GM18505 (cell line): Measurements from ENCODE around the gene IL13RA1.
"Not testable (repeated sequence)": the region's sequence is repeated elsewhere in the genome, so short reads cannot be mapped to it uniquely, and the experiment has no call there.

Experiments used
- ATAC-seq: cut with Tn5 transposase; IDR thresholded peaks from one replicate; pipeline ENCODE4 v1.9.1; 2021; ENCODE audit not compliant: unreplicated experiment
- POLR2A ChIP-seq: IDR thresholded peaks from 4 replicates; pipeline ENCODE4 v1.6.1; 2011; ENCODE audit warnings: borderline replicate concordance; ENCODE audit not compliant: insufficient read depth, insufficient read length; ENCODE audit errors: extremely low read depth

IL13RA1 gene

DNA sequence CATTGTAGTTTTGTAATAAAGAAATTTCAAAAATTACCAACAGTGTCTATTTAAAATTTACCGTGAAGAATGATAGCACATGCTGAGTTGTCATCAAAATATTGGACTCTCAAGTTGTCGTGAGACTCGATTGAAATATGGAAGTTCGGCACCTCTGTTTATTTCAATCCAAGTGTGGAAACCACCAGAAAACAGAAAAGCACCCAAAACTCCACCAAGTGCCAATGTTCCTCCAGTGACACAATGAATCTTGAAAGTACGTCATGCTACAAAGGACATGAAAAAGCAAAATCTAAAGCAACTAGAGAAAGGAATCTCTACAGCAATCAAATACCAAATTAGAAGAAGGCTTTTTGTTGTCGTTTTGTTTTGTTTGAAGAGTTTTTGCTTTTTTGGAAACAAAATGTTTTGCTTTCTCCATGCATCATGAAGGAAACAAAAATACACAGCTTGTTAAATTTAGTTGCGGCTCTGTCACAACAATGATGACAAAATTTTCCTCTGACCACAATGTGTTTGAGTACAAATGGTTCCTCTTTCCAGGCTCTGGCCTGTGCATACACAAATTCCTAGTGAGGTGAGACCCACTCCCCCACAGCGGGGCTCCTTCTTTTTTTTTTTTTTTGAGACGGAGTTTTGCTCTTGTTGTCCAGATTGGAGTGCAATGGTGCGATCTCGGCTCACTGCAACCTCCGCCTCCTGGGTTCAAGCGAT lies 9.6 kb upstream of the IL13RA1 start:
- ATAC-seq: no peak
- no peak for TF ChIP-seq POLR2A

DNA sequence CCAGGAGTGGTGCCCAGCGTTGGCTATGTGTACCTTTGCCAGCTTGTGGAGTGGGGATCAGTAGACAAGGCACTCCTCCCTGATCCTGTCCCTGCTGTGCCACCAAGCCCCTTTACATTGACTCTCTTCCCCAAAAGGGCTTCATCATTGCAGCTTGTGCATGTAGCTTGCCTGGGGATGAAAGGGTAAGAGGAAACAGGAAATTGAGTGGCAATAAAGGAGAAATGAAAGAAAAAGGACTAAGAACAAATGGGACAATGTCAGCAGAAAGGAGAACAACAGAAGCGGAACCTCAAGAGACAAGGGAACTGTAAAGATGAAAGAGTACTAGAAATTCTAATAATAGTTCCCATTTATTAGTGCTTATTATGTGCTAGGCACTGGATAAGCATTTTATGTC lies 8.7 kb upstream of the IL13RA1 start:
- ATAC-seq: no peak
- no peak for TF ChIP-seq POLR2A

- ATAC-seq: no peak
- no peak for TF ChIP-seq POLR2A
Observed at GRCh38 chrX:118720058-118720707, 7.2 kb upstream of the IL13RA1 start.

GRCh38 chrX:118723376-118723775 lies 4.0 kb upstream of the IL13RA1 start:
- TF ChIP-seq POLR2A: no peak
- no peak for ATAC-seq

GRCh38 chrX:118724365-118724764 lies 3.0 kb upstream of the IL13RA1 start:
- TF ChIP-seq POLR2A: no peak
- ATAC-seq: no peak

GRCh38 chrX:118724775-118725174 lies 2.6 kb upstream of the IL13RA1 start:
- TF ChIP-seq POLR2A: no peak
- ATAC-seq: no peak

GRCh38 chrX:118726396-118726795 lies 1.0 kb upstream of the IL13RA1 start:
- no peak for TF ChIP-seq POLR2A
- ATAC-seq: no peak

DNA sequence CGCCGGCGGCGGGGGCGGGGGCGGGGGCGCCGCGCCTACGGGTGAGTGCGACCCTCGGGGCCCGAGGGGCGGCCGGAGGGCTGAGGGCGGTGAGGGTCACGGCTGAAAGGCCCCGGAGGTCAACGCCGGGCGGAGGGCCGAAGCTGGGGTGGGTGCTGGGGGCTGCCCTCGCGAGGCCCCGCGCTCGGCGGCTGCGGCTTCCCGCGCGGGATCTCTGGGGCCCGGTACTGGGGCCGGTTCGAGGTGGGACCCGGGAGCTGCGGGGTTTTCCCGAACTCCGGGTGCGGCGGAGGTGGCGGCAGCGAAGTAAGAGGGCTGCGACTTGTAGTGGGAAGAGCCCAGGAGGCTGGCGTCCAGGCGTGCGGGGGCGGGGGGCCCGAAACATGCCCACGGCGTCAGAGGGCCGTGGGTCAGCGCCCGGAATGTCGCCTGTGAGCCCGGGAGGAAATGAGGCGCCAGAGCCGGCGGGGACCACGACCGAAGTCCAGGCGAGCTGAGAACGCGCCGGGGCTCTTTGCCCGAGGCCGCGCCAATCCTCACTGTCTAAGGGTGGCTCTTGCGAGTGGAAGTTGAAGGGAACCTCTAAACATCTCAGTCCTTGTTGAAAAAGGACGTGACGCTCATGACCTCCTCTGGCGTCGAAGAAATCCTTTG lies 407 bp downstream of the IL13RA1 start:
- no peak for ATAC-seq
- TF ChIP-seq POLR2A: no peak

DNA sequence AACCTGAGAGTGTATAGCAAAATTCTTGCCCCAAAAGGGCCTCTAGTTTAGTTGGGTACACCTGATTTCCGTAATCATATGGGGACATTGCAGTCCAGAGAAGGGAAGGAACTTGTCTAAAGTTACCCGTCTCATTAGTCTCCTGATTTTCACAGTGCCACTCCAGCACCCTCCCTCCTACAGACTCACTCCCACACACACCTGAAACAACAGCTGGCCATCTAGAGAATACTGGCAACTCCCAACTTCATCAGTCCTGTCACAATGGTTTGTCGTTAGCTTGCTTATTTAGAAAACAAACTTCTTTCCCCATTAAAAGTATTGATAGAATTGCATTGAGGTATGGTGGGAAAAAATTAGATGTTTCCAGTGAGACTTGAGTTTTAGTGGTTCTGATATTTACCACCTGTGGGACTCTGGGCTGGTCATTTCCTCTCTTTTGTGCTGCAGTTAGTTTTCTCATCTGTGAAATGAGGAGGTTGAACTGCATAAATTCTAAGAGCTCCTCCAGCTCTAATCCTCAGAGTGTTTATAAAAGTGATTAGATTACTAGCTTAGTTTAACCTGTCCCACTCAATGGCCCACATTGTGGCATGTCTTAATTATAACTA lies 1.7 kb downstream of the IL13RA1 start:
- no peak for ATAC-seq
- no peak for TF ChIP-seq POLR2A

GRCh38 chrX:118730500-118731247 lies 3.3 kb downstream of the IL13RA1 start:
- ATAC-seq: no peak
- TF ChIP-seq POLR2A: no peak

DNA sequence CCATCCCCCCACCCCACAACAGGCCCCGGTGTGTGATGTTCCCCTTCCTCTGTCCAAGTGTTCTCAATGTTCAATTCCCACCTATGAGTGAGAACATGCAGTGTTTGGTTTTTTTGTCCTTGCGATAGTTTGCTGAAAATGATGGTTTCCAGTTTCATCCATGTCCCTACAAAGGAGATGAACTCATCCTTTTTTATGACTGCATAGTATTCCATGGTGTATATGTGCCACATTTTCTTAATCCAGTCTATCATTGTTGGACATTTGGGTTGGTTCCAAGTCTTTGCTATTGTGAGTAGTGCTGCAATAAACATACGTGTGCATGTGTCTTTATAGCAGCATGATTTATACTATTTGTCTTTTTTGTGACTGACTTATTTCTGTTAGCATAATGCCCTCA lies 5.1 kb downstream of the IL13RA1 start:
- ATAC-seq: not testable (repeated sequence)

- ATAC-seq: peak; percentile 51
- no peak for TF ChIP-seq POLR2A
Observed at GRCh38 chrX:118734909-118735308, 7.5 kb downstream of the IL13RA1 start.

- no peak for TF ChIP-seq POLR2A
- no peak for ATAC-seq
Observed at GRCh38 chrX:118736394-118737010, 9.1 kb downstream of the IL13RA1 start.
